CD14-positive monocyte (primary cell): ENCODE results near the gene INIP. TPM values are rescaled to one million over a fixed set of nuclear protein-coding genes. Genes with fewer than 3 reads are reported as not detected.

ENCODE experiments used
- DNase-seq, 3 donors: peaks; one replicate each; pipeline ENCODE4 v3.0.0-alpha.2; 2011 to 2022
- H2AFZ ChIP-seq: 2 replicates; pipeline ENCODE4 v1.6.0; 2012; ENCODE audit warnings: mild to moderate bottlenecking, low read depth, low read length, inconsistent platforms; ENCODE audit not compliant: insufficient read depth, poor library complexity, severe bottlenecking
- H3K27ac ChIP-seq, 2 donors: 1 replicate in 1 of 2; 2 replicates in 1 of 2; pipeline ENCODE4 v1.5.1; 2012 to 2013; ENCODE audit warnings: low read length in 2 of 2, control low read depth in 1 of 2, inconsistent platforms in 1 of 2, low read depth in 1 of 2, mild to moderate bottlenecking in 1 of 2
- H3K27me3 ChIP-seq, 2 donors: one replicate each; pipeline versions ENCODE4 v1.6.0 to v1.6.1; 2011 to 2013; ENCODE audit warnings: low read length in 2 of 2; ENCODE audit not compliant: control insufficient read depth in 2 of 2, insufficient read depth in 2 of 2
- H3K36me3 ChIP-seq, 2 donors: replicated peaks in 1 of 2; 1 replicate in 1 of 2; 2 replicates in 1 of 2; pipeline versions ENCODE4 v1.5.1 to v1.6.1; 2012 to 2013; ENCODE audit warnings: low read length in 2 of 2, control low read depth in 1 of 2, inconsistent platforms in 1 of 2, mild to moderate bottlenecking in 1 of 2; ENCODE audit not compliant: insufficient read depth in 2 of 2, control insufficient read depth in 1 of 2
- H3K4me1 ChIP-seq, 2 donors: 1 replicate in 1 of 2; 2 replicates in 1 of 2; pipeline versions ENCODE4 v1.5.1 to v1.6.1; 2012 to 2013; ENCODE audit warnings: low read length in 2 of 2, control low read depth in 1 of 2, inconsistent platforms in 1 of 2, mild to moderate bottlenecking in 1 of 2, moderate library complexity in 1 of 2; ENCODE audit not compliant: insufficient read depth in 2 of 2, control insufficient read depth in 1 of 2
- H3K4me2 ChIP-seq: replicated peaks from 2 replicates; pipeline ENCODE3; 2012; ENCODE audit warnings: low read length, moderate library complexity, mild to moderate bottlenecking; ENCODE audit not compliant: poor library complexity, severe bottlenecking; ENCODE audit errors: extremely low read depth
- H3K4me3 ChIP-seq, 3 experiments: fragments of 200-600 bp in 1 of 3; sonication (generic) in 1 of 3; replicated peaks in 1 of 3; 1 replicate in 2 of 3; 2 replicates in 1 of 3; pipeline ENCODE4 v1.5.1; 2011 to 2013; ENCODE audit warnings: low read length in 3 of 3, mild to moderate bottlenecking in 3 of 3, control low read depth in 2 of 3, low read depth in 2 of 3, inconsistent platforms in 1 of 3, moderate library complexity in 1 of 3
- H3K79me2 ChIP-seq: 2 replicates; pipeline ENCODE4 v1.6.0; 2012; ENCODE audit warnings: mild to moderate bottlenecking, control low read depth, inconsistent platforms, low read length, moderate library complexity; ENCODE audit not compliant: insufficient read depth
- H3K9ac ChIP-seq: 2 replicates; pipeline ENCODE4 v1.6.0; 2017; ENCODE audit warnings: low read length, mild to moderate bottlenecking; ENCODE audit not compliant: insufficient read depth, poor library complexity, severe bottlenecking
- H3K9me3 ChIP-seq, 2 donors: replicated peaks in 1 of 2; 1 replicate in 1 of 2; 2 replicates in 1 of 2; pipeline versions ENCODE4 v1.5.1 to v1.6.1; 2012 to 2013; ENCODE audit warnings: low read length in 2 of 2, control low read depth in 1 of 2; ENCODE audit not compliant: control insufficient read depth in 1 of 2, insufficient read depth in 1 of 2
- H4K20me1 ChIP-seq: 2 replicates; pipeline ENCODE4 v1.6.0; 2012; ENCODE audit warnings: mild to moderate bottlenecking, low read length, control low read depth, moderate library complexity; ENCODE audit not compliant: insufficient read depth
- H3K27ac Mint-ChIP-seq, 7 donors: one replicate each; pipeline ENCODE4 v1.8.0; 2020; ENCODE audit warnings: mild to moderate bottlenecking in 7 of 7, mixed read lengths in 7 of 7, moderate library complexity in 6 of 7, inconsistent platforms in 2 of 7
- H3K27me3 Mint-ChIP-seq, 3 donors: one replicate each; pipeline ENCODE4 v1.8.0; 2021 to 2022; ENCODE audit warnings: low read depth in 3 of 3, mild to moderate bottlenecking in 3 of 3, mixed read lengths in 3 of 3, moderate library complexity in 3 of 3, inconsistent platforms in 1 of 3
- H3K36me3 Mint-ChIP-seq, 2 donors: one replicate each; pipeline ENCODE4 v1.8.0; 2020; ENCODE audit warnings: mixed read lengths in 2 of 2, inconsistent platforms in 1 of 2, mild to moderate bottlenecking in 1 of 2
- H3K4me1 Mint-ChIP-seq: one replicate; pipeline ENCODE4 v1.8.0; 2020; ENCODE audit warnings: mild to moderate bottlenecking, mixed read lengths
- H3K4me3 Mint-ChIP-seq, 2 donors: one replicate each; pipeline ENCODE4 v1.8.0; 2020; ENCODE audit warnings: mild to moderate bottlenecking in 2 of 2, mixed read lengths in 2 of 2, moderate library complexity in 1 of 2
- H3K9me3 Mint-ChIP-seq, 7 donors: one replicate each; pipeline ENCODE4 v1.8.0; 2020 to 2022; ENCODE audit warnings: mixed read lengths in 7 of 7, mild to moderate bottlenecking in 6 of 7, moderate library complexity in 6 of 7, inconsistent platforms in 2 of 7
- WGBS: methylation state at CpG from one replicate; pipeline ENCODE4 v1.1.5; 2013; ENCODE audit warnings: missing lambda C conversion rate; ENCODE audit not compliant: insufficient coverage; 5-methylcytosine and 5-hydroxymethylcytosine counted together
- intact Hi-C, 2 donors: fragments of 100-400 bp; cut with micrococcal nuclease; formaldehyde crosslinking; loops; one replicate each; pipeline versions ENCODE4 v1.15.0 to v1.15.1; 2023
- polyA plus RNA-seq, 3 donors: library from polyadenylated mRNA; depleted of rRNA in 1 of 3; unstranded in 2 of 3; stranded (reverse) in 1 of 3; fragments of 300-500 nt in 2 of 3; fragments of >200 nt in 1 of 3; fragmentation: Illumina TruSeq in 2 of 3; gene quantifications; 1 replicate in 2 of 3; 2 replicates in 1 of 3; pipeline ENCODE4 v1.2.3, GENCODE V29; 2012 to 2021
- TF ChIP-seq, protein P1 (sequence below): fragments of 200-600 bp; IDR thresholded peaks from one replicate; pipeline ENCODE4 v1.8.0; 2022; ENCODE audit warnings: antibody characterized with exemption, mild to moderate bottlenecking

Gene INIP
- polyA plus RNA-seq, 3 donors, result 10.7 to 53.0 (median 49.0) TPM

DNA sequence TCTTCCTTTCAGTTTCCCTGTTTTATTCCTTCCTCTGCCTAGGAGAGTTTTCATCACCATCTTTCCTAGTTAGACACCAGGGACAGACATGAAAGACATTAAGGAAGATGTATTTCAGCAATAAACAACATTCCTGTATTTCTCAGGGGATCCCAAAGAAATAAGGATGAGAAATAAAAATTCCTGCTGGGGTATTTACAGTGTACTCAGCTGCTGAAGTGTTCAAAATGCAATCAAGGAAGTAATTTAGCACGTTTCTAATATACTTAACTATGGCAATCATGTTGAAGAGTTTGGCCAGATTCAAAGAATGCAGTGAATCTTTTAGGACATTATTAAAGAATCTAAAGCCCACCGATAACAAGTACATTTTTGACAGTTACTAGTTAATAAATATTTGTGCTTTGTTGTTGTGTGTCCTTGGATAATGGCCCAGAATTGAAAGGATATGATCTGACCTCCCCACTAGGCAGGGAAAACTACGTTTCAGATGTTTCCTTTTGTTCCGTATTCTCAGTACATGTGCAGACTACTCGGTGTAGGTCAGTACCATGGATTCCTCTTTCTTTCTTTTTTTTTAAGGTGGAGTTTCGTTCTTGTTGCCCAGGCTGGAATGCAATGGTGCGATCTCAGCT is 46.8 kb downstream of the INIP start:
- DNase-seq, result no peak
- TF ChIP-seq, protein P1, sequence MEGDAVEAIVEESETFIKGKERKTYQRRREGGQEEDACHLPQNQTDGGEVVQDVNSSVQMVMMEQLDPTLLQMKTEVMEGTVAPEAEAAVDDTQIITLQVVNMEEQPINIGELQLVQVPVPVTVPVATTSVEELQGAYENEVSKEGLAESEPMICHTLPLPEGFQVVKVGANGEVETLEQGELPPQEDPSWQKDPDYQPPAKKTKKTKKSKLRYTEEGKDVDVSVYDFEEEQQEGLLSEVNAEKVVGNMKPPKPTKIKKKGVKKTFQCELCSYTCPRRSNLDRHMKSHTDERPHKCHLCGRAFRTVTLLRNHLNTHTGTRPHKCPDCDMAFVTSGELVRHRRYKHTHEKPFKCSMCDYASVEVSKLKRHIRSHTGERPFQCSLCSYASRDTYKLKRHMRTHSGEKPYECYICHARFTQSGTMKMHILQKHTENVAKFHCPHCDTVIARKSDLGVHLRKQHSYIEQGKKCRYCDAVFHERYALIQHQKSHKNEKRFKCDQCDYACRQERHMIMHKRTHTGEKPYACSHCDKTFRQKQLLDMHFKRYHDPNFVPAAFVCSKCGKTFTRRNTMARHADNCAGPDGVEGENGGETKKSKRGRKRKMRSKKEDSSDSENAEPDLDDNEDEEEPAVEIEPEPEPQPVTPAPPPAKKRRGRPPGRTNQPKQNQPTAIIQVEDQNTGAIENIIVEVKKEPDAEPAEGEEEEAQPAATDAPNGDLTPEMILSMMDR, result no peak
- intact Hi-C loops, result no loop called here
- H3K27me3 Mint-ChIP-seq, result peaks cover 2 to 5% (median 3%) of the 10 kb centered on the region in 3 donors
- Histone ChIP-seq H3K9ac (no peak overlapping the region), H3K27ac (no peak overlapping the region), H3K4me2 (no peak overlapping the region), H3K79me2 (no peaks in the 10 kb centered on the region), H2AFZ (no peak overlapping the region), H3K9me3 (no peaks in the 10 kb centered on the region), H3K36me3 (no peaks in the 10 kb centered on the region), H3K4me1 (no peaks in the 10 kb centered on the region), H4K20me1 (no peaks in the 10 kb centered on the region), H3K4me3 (no peak overlapping the region), H3K27me3 (no peaks in the 10 kb centered on the region)
- no peaks in the 10 kb centered on the region for H3K36me3 Mint-ChIP-seq
- peaks cover 0 to 3% (median 0%) of the 10 kb centered on the region in 7 donors for H3K9me3 Mint-ChIP-seq
- H3K27ac Mint-ChIP-seq, result no peak overlapping the region
- WGBS, result 100% methylated on average over 2 of the region's 7 CpGs
- no peak overlapping the region for H3K4me3 Mint-ChIP-seq
- H3K4me1 Mint-ChIP-seq, result no peaks in the 10 kb centered on the region

DNA sequence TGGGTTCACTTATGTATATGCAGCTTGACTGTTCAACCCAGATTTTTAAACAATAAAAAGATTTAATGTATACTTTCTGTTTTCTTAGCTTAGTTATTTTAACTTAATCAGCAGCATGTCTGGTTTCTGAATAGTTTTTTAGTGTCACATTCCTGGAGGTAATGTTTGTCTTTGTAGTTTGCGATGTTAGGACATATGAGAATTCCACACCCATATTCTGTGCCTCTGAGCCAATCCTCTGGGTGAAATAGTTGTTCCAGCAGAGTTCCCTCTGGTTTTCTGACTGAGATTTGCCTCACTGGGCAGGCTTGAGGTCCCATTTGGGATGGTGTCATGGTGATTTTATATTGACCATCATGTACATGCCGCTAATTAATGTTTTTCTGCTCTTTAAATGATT is 48.6 kb downstream of the INIP start:
- H3K27ac ChIP-seq, result no peak overlapping the region
- H3K27me3 ChIP-seq, result no peaks in the 10 kb centered on the region
- no peaks in the 10 kb centered on the region for H3K4me1 Mint-ChIP-seq
- no CpG with 5 or more reads among the region's 2 CpGs for WGBS
- no peak overlapping the region for H3K4me3 Mint-ChIP-seq
- no peak overlapping the region for H3K4me3 ChIP-seq
- DNase-seq, result no peak
- no peaks in the 10 kb centered on the region for H3K36me3 Mint-ChIP-seq
- no peak overlapping the region for H3K9ac ChIP-seq
- H4K20me1 ChIP-seq, result no peaks in the 10 kb centered on the region
- H3K4me1 ChIP-seq, result no peaks in the 10 kb centered on the region
- intact Hi-C loops, result no loop called here
- no peaks in the 10 kb centered on the region for H3K79me2 ChIP-seq
- no peaks in the 10 kb centered on the region for H3K9me3 ChIP-seq
- H3K4me2 ChIP-seq, result no peak overlapping the region
- no peaks in the 10 kb centered on the region for H3K9me3 Mint-ChIP-seq
- TF ChIP-seq, protein P1, result no peak
- H3K27ac Mint-ChIP-seq, result no peak overlapping the region
- peaks cover 0 to 3% (median 2%) of the 10 kb centered on the region in 3 donors for H3K27me3 Mint-ChIP-seq
- no peaks in the 10 kb centered on the region for H3K36me3 ChIP-seq
- H2AFZ ChIP-seq, result no peak overlapping the region
